ENCODE results near the gene OR2AK2. TPM values are rescaled to one million over a fixed set of nuclear protein-coding genes. Genes with fewer than 3 reads are reported as not detected.

OR2AK2 gene
- total RNA-seq, 1 donor from 2014 or later, result not detected

GRCh38 chr1:247961791-247962190 lies 3.2 kb upstream of the OR2AK2 start:
- DNase-seq (ENCODE audit: low spot score in 2 of 2, unreplicated experiment in 2 of 2), result no peak
- H3K27ac Mint-ChIP-seq, result no peak overlapping the region
- H3K4me1 Mint-ChIP-seq, result no peaks in the 10 kb centered on the region
- H3K27me3 Mint-ChIP-seq (ENCODE audit: low read depth), result no peaks in the 10 kb centered on the region
- no peak overlapping the region for H3K4me3 Mint-ChIP-seq
- TF ChIP-seq CTCF (IDR thresholded peaks at IDR 0.05; ENCODE audit: unreplicated experiment), result no peak
- H3K36me3 Mint-ChIP-seq, result peaks cover 5% of the 10 kb centered on the region
- H3K9me3 Mint-ChIP-seq, result peaks cover 65% of the 10 kb centered on the region

- H3K36me3 Mint-ChIP-seq, result peaks cover under 1% of the 10 kb centered on the region
- DNase-seq (ENCODE audit: low spot score in 2 of 2, unreplicated experiment in 2 of 2), result no peak
- TF ChIP-seq CTCF (IDR thresholded peaks at IDR 0.05; ENCODE audit: unreplicated experiment), result no peak
- H3K4me1 Mint-ChIP-seq, result no peaks in the 10 kb centered on the region
- no peaks in the 10 kb centered on the region for H3K27me3 Mint-ChIP-seq (ENCODE audit: low read depth)
- peaks cover 67% of the 10 kb centered on the region for H3K9me3 Mint-ChIP-seq
- H3K27ac Mint-ChIP-seq, result no peak overlapping the region
- no peak overlapping the region for H3K4me3 Mint-ChIP-seq
Measured at GRCh38 chr1:247962911-247963588, 2.0 kb upstream of the OR2AK2 start.

GRCh38 chr1:247966532-247967204 lies 1.6 kb downstream of the OR2AK2 start:
- H3K27ac Mint-ChIP-seq, result no peak overlapping the region
- no peak for TF ChIP-seq CTCF (IDR thresholded peaks at IDR 0.05; ENCODE audit: unreplicated experiment)
- no peaks in the 10 kb centered on the region for H3K27me3 Mint-ChIP-seq (ENCODE audit: low read depth)
- no peak overlapping the region for H3K4me3 Mint-ChIP-seq
- H3K4me1 Mint-ChIP-seq, result no peaks in the 10 kb centered on the region
- DNase-seq (ENCODE audit: low spot score in 2 of 2, unreplicated experiment in 2 of 2), result no peak
- no peaks in the 10 kb centered on the region for H3K36me3 Mint-ChIP-seq
- peaks cover 61% of the 10 kb centered on the region for H3K9me3 Mint-ChIP-seq

- Mint-ChIP-seq H3K4me3 (no peak overlapping the region), H3K4me1 (no peaks in the 10 kb centered on the region), H3K9me3 (peaks cover 67% of the 10 kb centered on the region), H3K27me3 (ENCODE audit: low read depth) (no peaks in the 10 kb centered on the region), H3K36me3 (no peaks in the 10 kb centered on the region), H3K27ac (no peak overlapping the region)
- DNase-seq (ENCODE audit: low spot score in 2 of 2, unreplicated experiment in 2 of 2), result no peak
- no peak for TF ChIP-seq CTCF (IDR thresholded peaks at IDR 0.05; ENCODE audit: unreplicated experiment)
Measured at GRCh38 chr1:247992986-247993385, 28.0 kb downstream of the OR2AK2 start.

- Mint-ChIP-seq H3K36me3 (no peaks in the 10 kb centered on the region), H3K4me3 (no peak overlapping the region), H3K9me3 (peaks cover 65% of the 10 kb centered on the region), H3K27me3 (ENCODE audit: low read depth) (no peaks in the 10 kb centered on the region), H3K4me1 (no peaks in the 10 kb centered on the region), H3K27ac (no peak overlapping the region)
- no peak for DNase-seq (ENCODE audit: low spot score in 2 of 2, unreplicated experiment in 2 of 2)
- TF ChIP-seq CTCF (IDR thresholded peaks at IDR 0.05; ENCODE audit: unreplicated experiment), result no peak
Measured at GRCh38 chr1:247998811-247999210, 33.8 kb downstream of the OR2AK2 start.

Measured in mesothelial cell of epicardium (in vitro differentiated cells).